ENCODE data around the gene ATRIP.

Gene ATRIP

GRCh38 chr3:48514431-48515227, 68.1 kb downstream of the ATRIP start:
- H3K27ac ChIP-seq: no peak overlapping the region
- POLR2A ChIA-PET (ENCODE audit: low non-redundant PET): no interaction called here
- no peak for TF ChIP-seq CTCF (conservative IDR thresholded peaks at IDR 0.05; ENCODE audit: low read depth)
- CTCF ChIA-PET: interaction anchor here (0.6 kb wide), 1 partner anchor 210 kb away, joined by 7 read pairs; no protein-coding TSS in a partner anchor
- DNase-seq (ENCODE audit: low spot score): no peak
